HG03139 (cell line): ENCODE measurements around the gene RADIL.
A peak's percentile ranks its signal among the peaks of the same experiment; 100 is the strongest.

ENCODE experiments used
- ATAC-seq: cut with Tn5 transposase; IDR thresholded peaks from one replicate; pipeline ENCODE4 v1.9.1; 2021; ENCODE audit not compliant: unreplicated experiment

The RADIL gene

GRCh38 chr7:4763091-4763793 is 120.3 kb downstream of the RADIL start:
- ATAC-seq, result no peak

GRCh38 chr7:4762121-4763055 is 121.1 kb downstream of the RADIL start:
- no peak for ATAC-seq

GRCh38 chr7:4760952-4761351 is 122.6 kb downstream of the RADIL start:
- ATAC-seq, result no peak

- ATAC-seq, result no peak
These were observed 124.3 kb downstream of the RADIL start for GRCh38 chr7:4759211-4759610.

GRCh38 chr7:4758791-4759190 is 124.7 kb downstream of the RADIL start:
- no peak for ATAC-seq

GRCh38 chr7:4758111-4758510 is 125.4 kb downstream of the RADIL start:
- no peak for ATAC-seq

- no peak for ATAC-seq
These were observed 128.5 kb downstream of the RADIL start for GRCh38 chr7:4755045-4755444.

- ATAC-seq, result no peak
These were observed 129.0 kb downstream of the RADIL start for GRCh38 chr7:4754433-4755010.

- peak; percentile 83 for ATAC-seq
These were observed 129.7 kb downstream of the RADIL start for GRCh38 chr7:4753598-4754432.

GRCh38 chr7:4751398-4751947 is 132.0 kb downstream of the RADIL start:
- ATAC-seq, result no peak

- ATAC-seq, result no peak
These were observed 133.7 kb downstream of the RADIL start for GRCh38 chr7:4749798-4750197.

GRCh38 chr7:4749363-4749762 is 134.2 kb downstream of the RADIL start:
- no peak for ATAC-seq
